Hepatocyte (in vitro differentiated cells): ENCODE results near the gene KRT78.

Experiments used
- CTCF ChIP-seq: fragments of 200-600 bp; sonication (generic); IDR thresholded peaks from 2 replicates; pipeline ENCODE4 v1.5.1; 2016; ENCODE audit warnings: antibody characterized with exemption, mild to moderate bottlenecking; ENCODE audit not compliant: poor library complexity
- EZH2 ChIP-seq: fragments of 200-600 bp; sonication (generic); IDR thresholded peaks from 2 replicates; pipeline ENCODE4 v1.6.1; 2016; ENCODE audit warnings: antibody characterized with exemption, mild to moderate bottlenecking, borderline replicate concordance

GRCh38 chr12:52815161-52815560, 33.6 kb downstream of the KRT78 start:
- TF ChIP-seq CTCF, result no peak
- no peak for TF ChIP-seq EZH2
